ENCODE measurements around the gene ZCCHC14. TPM values are rescaled to one million over a fixed set of nuclear protein-coding genes. Genes with fewer than 3 reads are reported as not detected.
A peak's percentile ranks its signal among the peaks of the same experiment; 100 is the strongest.
"Not testable (repeated sequence)": the region's sequence is repeated elsewhere in the genome, so short reads cannot be mapped to it uniquely, and the experiment has no call there.

The ZCCHC14 gene
- total RNA-seq, 2 experiments from 2014 or later = 5.5 to 5.7 TPM

GRCh38 chr16:87383505-87384161, 109.2 kb downstream of the ZCCHC14 start, which contains the start of gene FBXO31:
Gene FBXO31 (minus strand): TSS chr16:87383776. CDS start chr16:87383744, 32 bp downstream.
- Mint-ChIP-seq H3K36me3 (peaks cover 19% of the 10 kb centered on the region), H3K27me3 (peaks cover 4% of the 10 kb centered on the region), H3K4me3 (peak within 1 kb of the TSS; percentile 92), H3K27ac (peak within 1 kb of the TSS; percentile 96), H3K9me3 (peaks cover 2% of the 10 kb centered on the region), H3K4me1 (peaks cover 53% of the 10 kb centered on the region)
- peak; percentile 94 for DNase-seq

GRCh38 chr16:87382023-87382785, 110.6 kb downstream of the ZCCHC14 start:
- H3K36me3 Mint-ChIP-seq = peaks cover 23% of the 10 kb centered on the region
- H3K4me1 Mint-ChIP-seq = peaks cover 41% of the 10 kb centered on the region
- DNase-seq = no peak
- H3K9me3 Mint-ChIP-seq = peaks cover 2% of the 10 kb centered on the region
- H3K4me3 Mint-ChIP-seq = peak overlapping the region; percentile 92
- H3K27ac Mint-ChIP-seq = peak overlapping the region; percentile 92
- H3K27me3 Mint-ChIP-seq = peaks cover 4% of the 10 kb centered on the region

DNA sequence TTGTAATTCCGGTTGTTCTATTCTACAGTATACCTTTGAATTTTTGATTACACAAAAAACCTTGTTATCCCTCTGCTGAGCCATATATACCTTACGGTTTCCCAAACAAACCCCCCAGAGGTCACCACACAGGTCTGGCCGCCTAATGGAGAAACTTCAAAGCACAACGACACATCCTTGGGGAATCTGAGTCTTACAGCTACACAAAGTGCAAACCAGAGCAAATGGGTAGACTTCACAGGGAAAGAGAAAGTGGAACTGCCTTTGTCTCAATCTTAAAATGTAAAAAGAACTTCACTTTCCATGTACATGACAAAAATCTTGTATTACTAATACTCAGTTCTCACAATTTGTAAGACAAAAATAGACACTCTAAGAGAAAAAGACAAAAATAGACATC, 111.9 kb downstream of the ZCCHC14 start:
- Mint-ChIP-seq H3K27ac (peak overlapping the region; percentile 93), H3K4me3 (peak overlapping the region; percentile 92), H3K36me3 (peaks cover 25% of the 10 kb centered on the region), H3K27me3 (peaks cover 4% of the 10 kb centered on the region), H3K9me3 (peaks cover 2% of the 10 kb centered on the region), H3K4me1 (peaks cover 50% of the 10 kb centered on the region)
- DNase-seq = no peak

DNA sequence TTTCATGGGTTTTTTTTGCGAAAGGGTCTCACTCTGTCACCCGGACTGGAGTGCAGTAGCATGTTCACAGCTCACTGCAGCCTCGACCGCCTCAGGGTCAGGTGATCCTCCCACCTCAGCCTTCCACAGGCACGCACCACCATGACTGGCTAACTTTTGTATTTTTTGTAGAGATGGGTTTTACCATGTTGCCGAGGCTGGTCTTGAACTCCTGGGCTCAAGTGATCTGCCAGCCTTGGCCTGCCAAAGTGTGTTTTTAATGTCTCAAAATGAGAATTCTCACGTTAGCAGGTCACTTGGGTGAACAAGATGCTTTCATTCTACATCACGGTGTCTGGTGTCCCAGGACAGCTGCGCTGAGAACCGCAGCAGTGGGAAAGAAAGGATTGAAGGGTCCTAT, 112.4 kb downstream of the ZCCHC14 start:
- Mint-ChIP-seq H3K36me3 (peaks cover 25% of the 10 kb centered on the region), H3K27me3 (peaks cover 4% of the 10 kb centered on the region), H3K27ac (peak overlapping the region; percentile 93), H3K4me3 (peak overlapping the region; percentile 92), H3K9me3 (peaks cover 2% of the 10 kb centered on the region), H3K4me1 (peaks cover 53% of the 10 kb centered on the region)
- DNase-seq = no peak

DNA sequence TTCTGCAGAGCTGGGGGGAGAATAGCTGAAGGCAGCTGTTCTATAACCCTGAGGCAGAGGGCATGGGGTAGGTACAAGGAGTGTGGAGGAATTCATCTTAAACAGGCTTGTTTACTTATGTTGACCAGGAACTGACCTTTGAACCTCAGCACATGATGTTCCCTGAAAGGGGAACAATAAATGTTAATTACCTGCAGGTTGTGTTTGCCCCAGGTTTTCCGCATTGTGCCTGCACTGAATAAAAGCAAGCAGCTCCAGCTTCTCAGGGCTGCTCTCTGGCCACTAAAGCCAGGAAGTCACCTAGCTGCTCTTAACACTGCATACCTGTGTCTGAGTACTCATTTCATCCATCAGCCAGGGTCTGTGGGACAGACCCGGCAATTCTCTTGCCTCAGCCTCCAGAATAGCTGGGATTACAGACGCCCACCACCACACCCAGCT, 113.5 kb downstream of the ZCCHC14 start:
- not testable (repeated sequence) for H3K27ac Mint-ChIP-seq, H3K9me3 Mint-ChIP-seq, DNase-seq, H3K4me3 Mint-ChIP-seq, H3K27me3 Mint-ChIP-seq
- Mint-ChIP-seq H3K4me1 (peaks cover 50% of the 10 kb centered on the region), H3K36me3 (peaks cover 25% of the 10 kb centered on the region)

- H3K27ac Mint-ChIP-seq = no peak overlapping the region
- no peak for DNase-seq
- peaks cover 27% of the 10 kb centered on the region for H3K36me3 Mint-ChIP-seq
- peaks cover 52% of the 10 kb centered on the region for H3K4me1 Mint-ChIP-seq
- H3K9me3 Mint-ChIP-seq = no peaks in the 10 kb centered on the region
- no peak overlapping the region for H3K4me3 Mint-ChIP-seq
- H3K27me3 Mint-ChIP-seq = no peaks in the 10 kb centered on the region
Measured at GRCh38 chr16:87376660-87377059, 116.2 kb downstream of the ZCCHC14 start.

- H3K4me1 Mint-ChIP-seq = peaks cover 48% of the 10 kb centered on the region
Measured at GRCh38 chr16:87375426-87376135, 117.2 kb downstream of the ZCCHC14 start.

DNA sequence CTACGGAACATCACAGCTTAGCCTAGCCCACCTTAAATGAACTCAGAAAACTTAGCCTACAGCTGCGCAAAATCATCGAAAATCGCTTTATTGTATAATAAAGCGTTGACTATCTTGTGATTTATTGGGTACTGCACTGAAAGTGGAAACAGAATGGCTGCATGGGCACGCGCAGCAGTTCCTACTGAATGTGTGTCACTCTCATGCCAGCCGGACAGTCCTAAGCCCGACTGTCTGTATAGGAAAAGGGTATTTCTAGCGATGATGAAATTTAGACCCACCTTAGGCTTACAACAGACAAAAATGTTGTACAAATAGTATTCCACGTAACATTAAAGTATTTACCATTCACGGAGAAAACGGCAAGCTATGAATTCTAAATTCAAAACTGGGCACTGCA, 118.5 kb downstream of the ZCCHC14 start:
- DNase-seq = no peak
- Mint-ChIP-seq H3K9me3 (no peaks in the 10 kb centered on the region), H3K27me3 (no peaks in the 10 kb centered on the region), H3K36me3 (peaks cover 15% of the 10 kb centered on the region), H3K4me3 (no peak overlapping the region), H3K4me1 (peaks cover 44% of the 10 kb centered on the region), H3K27ac (no peak overlapping the region)

More at GRCh38 chr16:87375426-87376135, 117.2 kb downstream of the ZCCHC14 start:
- H3K9me3 Mint-ChIP-seq = no peaks in the 10 kb centered on the region
- no peak for DNase-seq
- H3K27me3 Mint-ChIP-seq = no peaks in the 10 kb centered on the region
- H3K27ac Mint-ChIP-seq = peak overlapping the region; percentile 35
- H3K4me3 Mint-ChIP-seq = no peak overlapping the region
- peaks cover 21% of the 10 kb centered on the region for H3K36me3 Mint-ChIP-seq

DNA sequence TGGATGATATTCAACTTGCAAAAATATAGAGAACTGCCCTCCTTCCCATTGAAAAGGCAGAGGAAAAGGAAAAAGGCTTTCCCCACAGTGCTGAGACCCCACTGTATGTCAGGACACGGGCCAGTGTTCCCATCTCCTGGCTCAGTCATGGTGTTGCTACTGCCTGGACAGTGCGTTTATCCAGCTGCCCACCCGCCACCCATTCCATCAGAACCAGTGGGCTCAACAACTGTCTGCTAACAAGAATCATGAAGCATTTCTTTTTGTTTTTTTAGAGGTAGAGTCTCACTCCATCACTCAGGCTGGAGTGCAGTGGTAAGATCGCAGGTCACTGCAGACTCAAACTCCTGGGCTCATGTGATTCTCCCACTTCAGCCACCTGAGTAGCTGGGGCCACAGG, 120.5 kb downstream of the ZCCHC14 start:
- peaks cover 10% of the 10 kb centered on the region for H3K36me3 Mint-ChIP-seq
- peaks cover 60% of the 10 kb centered on the region for H3K4me1 Mint-ChIP-seq
- no peaks in the 10 kb centered on the region for H3K27me3 Mint-ChIP-seq
- DNase-seq = no peak
- H3K27ac Mint-ChIP-seq = no peak overlapping the region
- no peak overlapping the region for H3K4me3 Mint-ChIP-seq
- no peaks in the 10 kb centered on the region for H3K9me3 Mint-ChIP-seq

GRCh38 chr16:87371261-87371866, 121.5 kb downstream of the ZCCHC14 start:
- Mint-ChIP-seq H3K9me3 (no peaks in the 10 kb centered on the region), H3K27ac (no peak overlapping the region), H3K27me3 (no peaks in the 10 kb centered on the region), H3K36me3 (peaks cover 15% of the 10 kb centered on the region), H3K4me3 (no peak overlapping the region), H3K4me1 (peaks cover 56% of the 10 kb centered on the region)
- peak; percentile 15 for DNase-seq

DNA sequence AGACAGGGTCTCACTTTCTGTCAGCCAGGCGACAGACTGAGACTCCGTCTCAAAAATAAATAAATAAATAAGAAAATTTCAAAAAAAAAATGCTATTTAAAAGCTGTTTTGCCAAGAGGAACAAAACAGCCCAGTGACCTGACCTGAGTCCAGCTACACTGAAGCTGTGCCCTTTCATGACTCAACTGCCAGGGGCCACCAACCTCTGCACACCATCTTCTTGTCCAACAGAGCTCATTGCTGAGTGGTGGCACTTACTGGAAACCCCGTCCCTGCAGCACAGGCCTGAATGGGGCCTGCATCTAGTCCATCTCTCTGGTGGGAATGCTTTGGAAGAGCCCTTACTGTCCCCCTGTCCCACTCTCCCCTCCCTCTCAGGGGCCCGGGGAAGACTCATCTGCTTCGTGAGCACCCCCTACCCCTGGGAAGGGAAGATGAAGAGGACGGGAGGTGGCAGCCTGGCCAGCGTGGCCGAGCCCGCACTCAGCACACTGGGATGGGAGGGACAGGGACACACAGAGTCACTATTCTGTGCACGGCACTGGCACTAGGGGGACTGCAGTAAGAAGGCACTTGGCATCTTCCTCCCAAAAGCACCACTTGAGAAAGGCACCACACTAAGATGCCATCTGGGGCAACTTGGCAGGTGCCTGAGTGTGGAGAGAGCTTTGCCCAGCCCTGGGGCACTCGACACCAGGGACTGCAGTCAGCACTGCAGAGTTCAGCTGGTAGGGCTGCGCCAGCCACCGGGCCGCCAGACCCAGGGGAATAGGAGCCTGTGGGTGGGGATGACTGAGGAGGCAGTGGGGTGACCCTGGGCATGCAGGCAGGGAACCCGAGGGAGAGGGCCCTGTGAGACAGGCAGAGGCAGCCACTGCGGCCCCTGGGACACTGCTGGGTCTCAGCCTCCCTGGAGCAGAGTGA, 122.8 kb downstream of the ZCCHC14 start:
- no peaks in the 10 kb centered on the region for H3K27me3 Mint-ChIP-seq
- peaks cover 13% of the 10 kb centered on the region for H3K36me3 Mint-ChIP-seq
- H3K9me3 Mint-ChIP-seq = no peaks in the 10 kb centered on the region
- no peak for DNase-seq
- H3K4me3 Mint-ChIP-seq = no peak overlapping the region
- H3K27ac Mint-ChIP-seq = no peak overlapping the region
- H3K4me1 Mint-ChIP-seq = peaks cover 52% of the 10 kb centered on the region

DNA sequence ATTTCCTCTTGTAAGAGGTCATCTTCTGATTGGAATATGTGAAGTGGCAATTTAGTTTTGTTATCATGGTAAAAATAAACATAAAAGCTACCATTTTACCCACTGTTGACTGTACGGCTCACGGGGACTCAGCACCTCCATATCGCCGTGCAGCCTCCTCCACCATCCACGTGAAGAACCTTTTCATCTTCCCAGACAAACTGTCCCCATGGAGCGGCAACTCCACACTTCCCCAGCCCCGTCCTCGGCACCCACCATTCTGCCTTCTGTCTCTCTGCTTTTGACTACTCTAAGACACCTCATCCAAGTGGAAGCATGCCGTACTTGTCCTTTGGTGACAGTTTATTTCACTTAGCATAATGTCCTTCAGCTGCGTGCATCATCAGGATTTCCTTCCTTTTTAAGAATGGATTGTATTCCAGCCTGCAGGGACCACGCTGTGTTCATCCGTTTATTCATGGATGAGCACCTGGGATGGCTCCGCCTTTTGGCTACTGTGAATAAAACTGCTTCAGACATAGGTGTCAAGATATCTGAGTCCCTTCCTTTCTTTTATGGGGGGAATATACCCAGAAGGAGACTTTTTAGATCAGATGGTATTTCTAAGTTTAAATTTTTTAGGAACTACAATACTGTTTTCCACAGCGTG, 123.6 kb downstream of the ZCCHC14 start:
- Mint-ChIP-seq H3K27me3 (no peaks in the 10 kb centered on the region), H3K4me3 (no peak overlapping the region), H3K9me3 (no peaks in the 10 kb centered on the region), H3K36me3 (peaks cover 13% of the 10 kb centered on the region), H3K27ac (peak overlapping the region; percentile 6), H3K4me1 (peaks cover 56% of the 10 kb centered on the region)
- DNase-seq = no peak

GRCh38 chr16:87368029-87368770, 124.6 kb downstream of the ZCCHC14 start:
- Mint-ChIP-seq H3K9me3 (no peaks in the 10 kb centered on the region), H3K4me1 (peaks cover 56% of the 10 kb centered on the region), H3K27ac (peak overlapping the region; percentile 74), H3K4me3 (no peak overlapping the region), H3K36me3 (peaks cover 12% of the 10 kb centered on the region), H3K27me3 (no peaks in the 10 kb centered on the region)
- DNase-seq = no peak
